ENCODE results near the gene UBE2D1. TPM values are rescaled to one million over a fixed set of nuclear protein-coding genes. Genes with fewer than 3 reads are reported as not detected.
"Not testable (repeated sequence)": the region's sequence is repeated elsewhere in the genome, so short reads cannot be mapped to it uniquely, and the experiment has no call there.

Gene UBE2D1
- total RNA-seq, 2 experiments from 2014 or later: 10.9 to 12.7 TPM

DNA sequence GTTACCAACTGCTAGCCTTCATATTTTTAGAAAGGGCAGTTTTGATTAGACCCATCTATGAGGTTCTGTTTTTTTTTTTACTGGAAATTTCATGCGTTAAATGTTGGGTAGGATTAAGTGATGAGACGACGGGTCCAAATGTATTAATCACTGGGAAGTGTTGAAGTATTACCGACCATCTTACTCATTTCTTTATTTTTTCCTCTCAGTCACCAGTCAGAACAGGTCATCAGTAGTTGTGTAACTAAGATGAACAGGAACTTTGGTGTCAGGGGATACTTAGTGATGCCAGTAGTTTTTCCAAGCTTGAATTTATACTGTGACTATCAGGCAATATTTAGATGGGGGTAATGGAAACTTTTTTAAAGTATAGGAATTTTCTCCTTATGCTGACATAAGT, 64.6 kb downstream of the UBE2D1 start:
- no peaks in the 10 kb centered on the region for H3K27me3 Mint-ChIP-seq
- no peak overlapping the region for H3K27ac Mint-ChIP-seq
- peaks cover 19% of the 10 kb centered on the region for H3K36me3 Mint-ChIP-seq
- no peaks in the 10 kb centered on the region for H3K4me1 Mint-ChIP-seq
- no peaks in the 10 kb centered on the region for H3K9me3 Mint-ChIP-seq
- POLR2A ChIA-PET: no interaction called here
- DNase-seq (no peak), ATAC-seq (ENCODE audit: low read depth) (no peak)
- H3K4me3 Mint-ChIP-seq: no peak overlapping the region

GRCh38 chr10:58400609-58401008, 65.8 kb downstream of the UBE2D1 start:
- POLR2A ChIA-PET: no interaction called here
- Mint-ChIP-seq H3K36me3 (peaks cover 13% of the 10 kb centered on the region), H3K9me3 (no peaks in the 10 kb centered on the region), H3K4me1 (no peaks in the 10 kb centered on the region), H3K27ac (no peak overlapping the region), H3K4me3 (no peak overlapping the region), H3K27me3 (no peaks in the 10 kb centered on the region)
- no peak for DNase-seq
- no peak for ATAC-seq (ENCODE audit: low read depth)

GRCh38 chr10:58404001-58404400, 69.2 kb downstream of the UBE2D1 start:
- ATAC-seq (ENCODE audit: low read depth): no peak
- Mint-ChIP-seq H3K4me3 (no peak overlapping the region), H3K9me3 (no peaks in the 10 kb centered on the region), H3K36me3 (peaks cover 7% of the 10 kb centered on the region), H3K27me3 (no peaks in the 10 kb centered on the region), H3K27ac (no peak overlapping the region), H3K4me1 (peaks cover 2% of the 10 kb centered on the region)
- POLR2A ChIA-PET: no interaction called here
- no peak for DNase-seq

GRCh38 chr10:58409956-58410610, 75.3 kb downstream of the UBE2D1 start:
- POLR2A ChIA-PET: no interaction called here
- Mint-ChIP-seq H3K4me3 (no peak overlapping the region), H3K4me1 (peaks cover 2% of the 10 kb centered on the region), H3K36me3 (no peaks in the 10 kb centered on the region), H3K27ac (no peak overlapping the region), H3K27me3 (peaks cover 2% of the 10 kb centered on the region), H3K9me3 (no peaks in the 10 kb centered on the region)
- ATAC-seq (ENCODE audit: low read depth): no peak
- no peak for DNase-seq

DNA sequence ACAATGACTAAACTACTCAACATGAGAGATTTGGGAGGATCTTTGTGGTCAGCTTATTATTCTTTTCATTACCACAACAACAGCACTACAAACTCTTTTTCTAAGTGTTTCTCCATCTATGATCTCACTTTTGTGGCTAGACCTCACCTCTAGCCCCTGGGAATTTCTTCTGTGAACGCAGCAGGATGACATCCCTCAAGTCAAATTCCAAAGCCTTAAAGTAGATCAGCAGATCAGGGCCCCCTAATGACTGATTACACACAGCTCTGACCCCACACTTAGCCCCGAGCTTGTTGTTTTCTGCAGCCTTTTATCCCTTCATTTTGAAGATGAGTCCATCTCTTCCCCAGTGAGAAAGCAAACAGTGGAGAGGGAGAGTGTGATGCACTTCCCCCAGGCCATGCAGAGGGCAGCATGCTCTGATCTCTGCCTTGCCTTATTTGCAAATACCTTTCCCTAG, 77.7 kb downstream of the UBE2D1 start:
- H3K27ac Mint-ChIP-seq: no peak overlapping the region
- peaks cover 4% of the 10 kb centered on the region for H3K27me3 Mint-ChIP-seq
- no peaks in the 10 kb centered on the region for H3K36me3 Mint-ChIP-seq
- POLR2A ChIA-PET: no interaction called here
- no peaks in the 10 kb centered on the region for H3K4me1 Mint-ChIP-seq
- H3K9me3 Mint-ChIP-seq: no peaks in the 10 kb centered on the region
- DNase-seq (no peak), ATAC-seq (ENCODE audit: low read depth) (no peak)
- no peak overlapping the region for H3K4me3 Mint-ChIP-seq

DNA sequence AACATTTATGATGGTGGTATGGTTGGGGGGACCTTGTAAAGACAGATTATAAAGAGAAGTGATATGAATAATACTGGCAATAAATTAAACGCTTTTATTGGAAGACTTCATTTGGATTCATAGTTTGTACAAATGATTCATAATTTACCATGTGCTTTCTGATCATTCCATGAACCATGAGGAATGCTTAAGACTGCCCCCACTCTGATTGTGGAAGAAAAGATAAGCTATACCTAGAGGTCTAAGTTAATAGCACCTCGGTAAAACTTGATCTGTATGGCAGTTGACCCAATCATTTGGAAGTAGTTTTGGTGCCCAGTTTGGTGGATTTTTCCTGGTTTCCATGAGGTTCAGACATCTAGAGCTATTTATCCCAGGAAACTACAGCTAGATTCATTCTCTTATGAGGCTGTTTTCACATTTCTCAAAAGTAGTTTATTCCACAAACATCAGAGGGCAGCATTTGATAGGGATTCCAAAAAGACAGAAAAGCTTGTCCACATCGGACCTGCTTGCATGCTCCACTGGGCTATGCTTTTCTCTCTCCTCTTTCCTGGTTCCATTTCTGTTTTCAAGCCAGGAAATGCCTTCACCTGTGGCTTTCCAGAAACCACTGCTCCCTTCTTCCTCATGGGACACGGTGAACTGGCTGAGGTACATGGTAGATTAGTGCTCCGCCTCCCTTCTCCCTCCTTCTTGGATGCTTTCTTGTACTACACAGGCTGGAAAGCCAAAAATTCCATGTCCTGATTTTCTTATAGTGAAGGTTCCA, 79.7 kb downstream of the UBE2D1 start:
- Mint-ChIP-seq H3K27me3 (peaks cover 4% of the 10 kb centered on the region), H3K27ac (no peak overlapping the region), H3K4me1 (no peaks in the 10 kb centered on the region), H3K36me3 (no peaks in the 10 kb centered on the region), H3K4me3 (no peak overlapping the region), H3K9me3 (peaks cover 2% of the 10 kb centered on the region)
- no peak for ATAC-seq (ENCODE audit: low read depth)
- DNase-seq: no peak
- POLR2A ChIA-PET: no interaction called here

- Mint-ChIP-seq H3K4me3 (no peak overlapping the region), H3K27ac (no peak overlapping the region), H3K27me3 (peaks cover 7% of the 10 kb centered on the region), H3K36me3 (no peaks in the 10 kb centered on the region), H3K9me3 (peaks cover 4% of the 10 kb centered on the region), H3K4me1 (no peaks in the 10 kb centered on the region)
- POLR2A ChIA-PET: no interaction called here
- no peak for DNase-seq
- no peak for ATAC-seq (ENCODE audit: low read depth)
Measured at GRCh38 chr10:58415757-58416156, 81.0 kb downstream of the UBE2D1 start.

DNA sequence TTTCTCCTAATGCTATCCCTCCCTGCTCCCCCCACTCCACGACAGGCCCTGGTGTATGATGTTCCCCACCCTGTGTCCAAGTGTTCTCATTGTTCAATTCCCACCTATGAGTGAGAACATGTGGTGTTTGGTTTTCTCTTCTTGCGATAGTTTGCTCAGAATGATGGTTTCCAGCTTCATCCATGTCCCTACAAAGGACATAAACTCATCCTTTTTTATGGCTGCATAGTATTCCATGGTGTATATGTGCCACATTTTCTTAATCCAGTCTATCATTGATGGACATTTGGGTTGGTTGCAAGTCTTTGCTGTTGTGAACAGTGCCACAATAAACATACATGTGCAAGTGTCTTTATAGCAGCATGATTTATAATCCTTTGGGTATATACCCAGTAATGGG, 83.1 kb downstream of the UBE2D1 start:
- H3K4me3 Mint-ChIP-seq; H3K27me3 Mint-ChIP-seq; H3K36me3 Mint-ChIP-seq; H3K27ac Mint-ChIP-seq; H3K4me1 Mint-ChIP-seq; DNase-seq; ATAC-seq (ENCODE audit: low read depth); H3K9me3 Mint-ChIP-seq; POLR2A ChIA-PET: not testable (repeated sequence)

Other genes starting within 250 kb of the UBE2D1 start
- gene IPMK, start 67.1 kb upstream of the UBE2D1 start, total RNA-seq: 1 to 10 TPM; 6.7 to 7.0 TPM
- 10 to 100 TPM; 23.9 to 25.8 TPM for gene CISD1, start 65.8 kb upstream of the UBE2D1 start, total RNA-seq
- 10 to 100 TPM; 52.7 to 56.8 TPM for gene TFAM, start 50.4 kb downstream of the UBE2D1 start, total RNA-seq
- under 1 TPM in 1 of 2 experiments, not detected in 1; 0.06 TPM for gene BICC1, start 177.9 kb downstream of the UBE2D1 start, total RNA-seq